Right cardiac atrium (tissue), 5 donors: ENCODE results near the gene LAMC2. TPM values are rescaled to one million over a fixed set of nuclear protein-coding genes. Genes with fewer than 3 reads are reported as not detected.
"Not testable (repeated sequence)": the region's sequence is repeated elsewhere in the genome, so short reads cannot be mapped to it uniquely, and the experiment has no call there.

Source experiments
- ATAC-seq, 2 donors: fragments of 200-7000 bp; cut with Tn5 transposase; one replicate each; pipeline versions ENCODE4 v1.8.0 to v1.9.1; 2020; ENCODE audit warnings: moderate library complexity in 2 of 2, mild to moderate bottlenecking in 1 of 2
- DNase-seq, 3 donors: peaks; one replicate each; pipeline ENCODE4 v3.0.0-alpha.2; 2020
- H3K27ac ChIP-seq: one replicate; pipeline ENCODE4 v1.5.1; 2013; ENCODE audit warnings: mild to moderate bottlenecking, low read length, control low read depth, moderate library complexity
- H3K27me3 ChIP-seq: one replicate; pipeline ENCODE4 v1.6.1; 2013; ENCODE audit not compliant: control insufficient read depth, insufficient read depth
- H3K4me1 ChIP-seq: one replicate; pipeline ENCODE4 v1.6.1; 2013; ENCODE audit warnings: low read length; ENCODE audit not compliant: control insufficient read depth, insufficient read depth
- H3K4me3 ChIP-seq: one replicate; pipeline ENCODE4 v1.5.1; 2013; ENCODE audit warnings: low read length, control low read depth
- H3K9me3 ChIP-seq: one replicate; pipeline ENCODE4 v1.6.1; 2013; ENCODE audit warnings: low read length; ENCODE audit not compliant: control insufficient read depth
- WGBS: extraction: QIAGEN DNeasy Blood & Tissue Kit; methylation state at CpG from one replicate; pipeline ENCODE4 v1.1.7; 2013; 5-methylcytosine and 5-hydroxymethylcytosine counted together
- intact Hi-C, 4 donors: fragments of 100-400 bp; cut with DNase I; formaldehyde crosslinking; loops; one replicate each; pipeline versions ENCODE4 v1.11.0 to v1.14.0; 2022 to 2023
- polyA plus RNA-seq: library from polyadenylated mRNA; stranded (reverse); fragments of 200-250 nt; gene quantifications from one replicate; pipeline ENCODE4 v1.2.3, GENCODE V29; 2013
- total RNA-seq, 4 donors: library from RNA; stranded (reverse); fragmentation: NEBNext Ultra II Directional; extraction: Animal tissue kit (Norgen Biotek cat#: 25700); gene quantifications; one replicate each; pipeline ENCODE4 v1.2.1, GENCODE V29; 2021
- donor health status: healthy with polysubstance abuse.
- donor health status: DM: no; HTN: yes; CAD: no.
- donor health status: DM: no; HTN: no; CAD: no.
- donor health status: DM: no; HTN: yes; CAD: no; lungs with severe emphysema.
- donor health status: DM: yes; HTN: yes; CAD: no.

Gene LAMC2
- total and polyA plus RNA-seq, 5 donors = 0.70 to 3.0 (median 1.3) TPM

- Histone ChIP-seq H3K4me1 (no peaks in the 10 kb centered on the region), H3K27ac (peak overlapping the region; percentile 5), H3K27me3 (no peaks in the 10 kb centered on the region), H3K4me3 (no peak overlapping the region), H3K9me3 (no peaks in the 10 kb centered on the region)
- ATAC-seq (peak; percentile 43 to 84), DNase-seq (peak in 1 of 3 donors; percentile 37)
- WGBS = 66% methylated on average over 7 of the region's 7 CpGs
- intact Hi-C loops = no loop called here
Observed at GRCh38 chr1:183267646-183268431, 81.8 kb downstream of the LAMC2 start.

GRCh38 chr1:183270541-183271141, 84.6 kb downstream of the LAMC2 start:
- no peaks in the 10 kb centered on the region for H3K9me3 ChIP-seq
- no peak overlapping the region for H3K4me3 ChIP-seq
- intact Hi-C loops = no loop called here
- peak; percentile 83 to 91 for ATAC-seq
- H3K27me3 ChIP-seq = no peaks in the 10 kb centered on the region
- 30% methylated on average over 5 of the region's 5 CpGs for WGBS
- H3K27ac ChIP-seq = peak overlapping the region; percentile 61
- DNase-seq = peak; percentile 69 to 84 (median 82)
- H3K4me1 ChIP-seq = no peaks in the 10 kb centered on the region

- H3K9me3 ChIP-seq = no peaks in the 10 kb centered on the region
- intact Hi-C loops = no loop called here
- H3K4me1 ChIP-seq = no peaks in the 10 kb centered on the region
- ATAC-seq (no peak), DNase-seq (no peak)
- no peaks in the 10 kb centered on the region for H3K27me3 ChIP-seq
- H3K27ac ChIP-seq = no peak overlapping the region
- no peak overlapping the region for H3K4me3 ChIP-seq
- 71% methylated on average over 4 of the region's 4 CpGs for WGBS
Observed at GRCh38 chr1:183272390-183272848, 86.4 kb downstream of the LAMC2 start.

- no peak for DNase-seq
- no peak for ATAC-seq
- Histone ChIP-seq H3K27ac (no peak overlapping the region), H3K4me1 (peaks cover under 1% of the 10 kb centered on the region), H3K9me3 (no peaks in the 10 kb centered on the region), H3K27me3 (no peaks in the 10 kb centered on the region), H3K4me3 (no peak overlapping the region)
- 90% methylated on average over 5 of the region's 5 CpGs for WGBS
- intact Hi-C loops = no loop called here
Observed at GRCh38 chr1:183273300-183273699, 87.2 kb downstream of the LAMC2 start.

- H3K4me1 ChIP-seq, H3K27ac ChIP-seq, intact Hi-C loops, H3K9me3 ChIP-seq, H3K27me3 ChIP-seq, H3K4me3 ChIP-seq, ATAC-seq, DNase-seq: not testable (repeated sequence)
- 97% methylated on average over 4 of the region's 4 CpGs for WGBS
Observed at GRCh38 chr1:183273984-183274383, 87.9 kb downstream of the LAMC2 start.

GRCh38 chr1:183274836-183275235, 88.8 kb downstream of the LAMC2 start:
- no peak for DNase-seq

GRCh38 chr1:183275322-183275721, 89.3 kb downstream of the LAMC2 start:
- no peaks in the 10 kb centered on the region for H3K27me3 ChIP-seq
- ATAC-seq (no peak), DNase-seq (no peak)
- intact Hi-C loops = no loop called here
- peaks cover 6% of the 10 kb centered on the region for H3K4me1 ChIP-seq
- WGBS = 96% methylated on average over 3 of the region's 3 CpGs
- H3K9me3 ChIP-seq = no peaks in the 10 kb centered on the region
- no peak overlapping the region for H3K4me3 ChIP-seq
- no peak overlapping the region for H3K27ac ChIP-seq

More at GRCh38 chr1:183274836-183275235, 88.8 kb downstream of the LAMC2 start:
- peaks cover 6% of the 10 kb centered on the region for H3K4me1 ChIP-seq
- intact Hi-C loops = no loop called here
- H3K27ac ChIP-seq = no peak overlapping the region
- no peak overlapping the region for H3K4me3 ChIP-seq
- 92% methylated on average over 3 of the region's 3 CpGs for WGBS
- H3K27me3 ChIP-seq = no peaks in the 10 kb centered on the region
- no peaks in the 10 kb centered on the region for H3K9me3 ChIP-seq
- ATAC-seq = no peak

GRCh38 chr1:183276386-183277080, 90.5 kb downstream of the LAMC2 start:
- WGBS = 91% methylated on average over 9 of the region's 9 CpGs
- Histone ChIP-seq H3K4me1 (peaks cover 6% of the 10 kb centered on the region), H3K27ac (no peak overlapping the region), H3K4me3 (no peak overlapping the region), H3K27me3 (no peaks in the 10 kb centered on the region), H3K9me3 (no peaks in the 10 kb centered on the region)
- ATAC-seq = no peak
- DNase-seq = no peak
- intact Hi-C loops = no loop called here

- 50% methylated on average over 7 of the region's 7 CpGs for WGBS
- H3K27ac ChIP-seq = peak overlapping the region; percentile 25
Observed at GRCh38 chr1:183277821-183278738, 92.0 kb downstream of the LAMC2 start.

GRCh38 chr1:183278739-183279591, 92.9 kb downstream of the LAMC2 start:
- Histone ChIP-seq H3K4me1 (peaks cover 22% of the 10 kb centered on the region), H3K27ac (peak overlapping the region; percentile 69), H3K4me3 (no peak overlapping the region), H3K27me3 (no peaks in the 10 kb centered on the region), H3K9me3 (no peaks in the 10 kb centered on the region)
- ATAC-seq = no peak
- peak in 2 of 3 donors; percentile 38 to 54 for DNase-seq
- intact Hi-C loops = no loop called here
- WGBS = 66% methylated on average over 12 of the region's 12 CpGs

More at GRCh38 chr1:183277821-183278738, 92.0 kb downstream of the LAMC2 start:
- H3K4me1 ChIP-seq = peaks cover 16% of the 10 kb centered on the region
- intact Hi-C loops = no loop called here
- no peaks in the 10 kb centered on the region for H3K9me3 ChIP-seq
- H3K27me3 ChIP-seq = no peaks in the 10 kb centered on the region
- DNase-seq (no peak), ATAC-seq (no peak)
- no peak overlapping the region for H3K4me3 ChIP-seq
